DOHH2 (cell line): ENCODE data around the gene ZSCAN4.

Experiments used
- H3F3A ChIP-seq: fragments of 200-600 bp; sonication (generic), shearing (Covaris generic); 2 replicates; pipeline ENCODE4 v1.6.0; 2016; ENCODE audit warnings: antibody characterized with exemption, mild to moderate bottlenecking; ENCODE audit not compliant: control insufficient read depth, insufficient read depth
- H3K27ac ChIP-seq: fragments of 200-600 bp; sonication (generic); 2 replicates; pipeline ENCODE4 v1.5.1; 2014; ENCODE audit warnings: low read depth, mild to moderate bottlenecking, low read length, moderate library complexity
- H3K27me3 ChIP-seq: fragments of 200-600 bp; sonication (generic); 2 replicates; pipeline ENCODE4 v1.6.1; 2014; ENCODE audit warnings: mild to moderate bottlenecking, low read length, mixed read lengths; ENCODE audit not compliant: control insufficient read depth
- H3K36me3 ChIP-seq: fragments of 200-600 bp; sonication (generic); 2 replicates; pipeline ENCODE4 v1.6.1; 2014; ENCODE audit warnings: mild to moderate bottlenecking, low read length, moderate library complexity, mixed read lengths; ENCODE audit not compliant: control insufficient read depth
- H3K4me1 ChIP-seq: fragments of 200-600 bp; sonication (generic); 2 replicates; pipeline ENCODE4 v1.6.1; 2014; ENCODE audit warnings: mild to moderate bottlenecking, low read length, mixed read lengths; ENCODE audit not compliant: control insufficient read depth
- H3K4me2 ChIP-seq: fragments of 200-600 bp; sonication (generic); 2 replicates; pipeline ENCODE4 v1.6.0; 2014; ENCODE audit warnings: mild to moderate bottlenecking, low read length, moderate library complexity
- H3K4me3 ChIP-seq: fragments of 200-600 bp; sonication (generic); 2 replicates; pipeline ENCODE4 v1.5.1; 2014; ENCODE audit warnings: mild to moderate bottlenecking, low read length, mixed read lengths
- H3K79me2 ChIP-seq: fragments of 200-600 bp; sonication (generic); 2 replicates; pipeline ENCODE4 v1.6.1; 2014; ENCODE audit warnings: mild to moderate bottlenecking, low read length, mixed read lengths; ENCODE audit not compliant: control insufficient read depth
- H3K9me2 ChIP-seq: fragments of 200-600 bp; sonication (generic); replicated peaks from 2 replicates; pipeline ENCODE4 v1.6.1; 2014; ENCODE audit warnings: mild to moderate bottlenecking, low read length, mixed read lengths; ENCODE audit not compliant: control insufficient read depth
- H3K9me3 ChIP-seq: fragments of 200-600 bp; sonication (generic); 2 replicates; pipeline ENCODE4 v1.6.1; 2014; ENCODE audit warnings: antibody characterized with exemption, low read length, mixed read lengths; ENCODE audit not compliant: control insufficient read depth, insufficient read depth
- H4K20me1 ChIP-seq: fragments of 200-600 bp; sonication (generic); 2 replicates; pipeline ENCODE4 v1.6.0; 2014; ENCODE audit warnings: low read depth, mild to moderate bottlenecking, antibody characterized with exemption, low read length, moderate library complexity; ENCODE audit not compliant: control insufficient read depth, insufficient read depth
- EZH2phosphoT487 ChIP-seq: fragments of 200-600 bp; sonication (generic); IDR thresholded peaks from 2 replicates; pipeline ENCODE4 v1.6.1; 2017; ENCODE audit warnings: borderline replicate concordance, mild to moderate bottlenecking, antibody characterized with exemption, low read length, moderate library complexity, mixed read lengths
- TF ChIP-seq, protein P1 (sequence below): fragments of 200-600 bp; sonication (generic); IDR thresholded peaks from one replicate; pipeline ENCODE4 v1.5.1; 2014; ENCODE audit warnings: antibody characterized with exemption, mild to moderate bottlenecking, low read depth, low read length; ENCODE audit not compliant: poor library complexity, severe bottlenecking

ZSCAN4 gene

DNA sequence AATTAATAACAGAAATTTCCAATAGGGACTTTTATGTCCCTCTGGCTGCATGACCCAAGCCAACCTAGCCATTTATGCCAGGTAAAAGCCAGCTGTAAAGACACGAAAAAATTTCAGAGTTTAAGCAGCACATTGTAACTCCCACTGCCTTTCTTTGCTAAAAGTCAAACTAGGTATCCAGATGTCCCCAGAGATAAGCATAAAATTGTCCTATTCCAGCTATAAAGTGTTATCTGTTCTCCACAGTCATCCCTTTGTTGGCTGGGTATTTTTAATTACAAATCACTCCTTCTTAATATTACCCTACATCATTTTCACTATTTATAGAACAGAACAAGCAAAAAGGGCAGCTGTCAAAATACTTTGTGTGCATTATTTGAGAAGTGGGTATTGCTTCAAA, 43.5 kb downstream of the ZSCAN4 start:
- no peaks in the 10 kb centered on the region for H3F3A ChIP-seq
- H3K36me3 ChIP-seq: no peaks in the 10 kb centered on the region
- H3K4me2 ChIP-seq: no peak overlapping the region
- H3K79me2 ChIP-seq: no peaks in the 10 kb centered on the region
- H3K9me3 ChIP-seq: peaks cover 34% of the 10 kb centered on the region
- no peaks in the 10 kb centered on the region for H3K4me1 ChIP-seq
- H3K4me3 ChIP-seq: no peak overlapping the region
- TF ChIP-seq, protein P1, sequence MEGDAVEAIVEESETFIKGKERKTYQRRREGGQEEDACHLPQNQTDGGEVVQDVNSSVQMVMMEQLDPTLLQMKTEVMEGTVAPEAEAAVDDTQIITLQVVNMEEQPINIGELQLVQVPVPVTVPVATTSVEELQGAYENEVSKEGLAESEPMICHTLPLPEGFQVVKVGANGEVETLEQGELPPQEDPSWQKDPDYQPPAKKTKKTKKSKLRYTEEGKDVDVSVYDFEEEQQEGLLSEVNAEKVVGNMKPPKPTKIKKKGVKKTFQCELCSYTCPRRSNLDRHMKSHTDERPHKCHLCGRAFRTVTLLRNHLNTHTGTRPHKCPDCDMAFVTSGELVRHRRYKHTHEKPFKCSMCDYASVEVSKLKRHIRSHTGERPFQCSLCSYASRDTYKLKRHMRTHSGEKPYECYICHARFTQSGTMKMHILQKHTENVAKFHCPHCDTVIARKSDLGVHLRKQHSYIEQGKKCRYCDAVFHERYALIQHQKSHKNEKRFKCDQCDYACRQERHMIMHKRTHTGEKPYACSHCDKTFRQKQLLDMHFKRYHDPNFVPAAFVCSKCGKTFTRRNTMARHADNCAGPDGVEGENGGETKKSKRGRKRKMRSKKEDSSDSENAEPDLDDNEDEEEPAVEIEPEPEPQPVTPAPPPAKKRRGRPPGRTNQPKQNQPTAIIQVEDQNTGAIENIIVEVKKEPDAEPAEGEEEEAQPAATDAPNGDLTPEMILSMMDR: no peak
- no peak for TF ChIP-seq EZH2phosphoT487
- no peak overlapping the region for H3K27ac ChIP-seq
- H3K27me3 ChIP-seq: no peaks in the 10 kb centered on the region
- H3K9me2 ChIP-seq: no peaks in the 10 kb centered on the region
- H4K20me1 ChIP-seq: no peaks in the 10 kb centered on the region

GRCh38 chr19:57719424-57719823, 50.7 kb downstream of the ZSCAN4 start:
- H3K36me3 ChIP-seq: peaks cover 40% of the 10 kb centered on the region
- TF ChIP-seq, protein P1: no peak
- TF ChIP-seq EZH2phosphoT487: no peak
- no peaks in the 10 kb centered on the region for H3F3A ChIP-seq
- no peak overlapping the region for H3K4me3 ChIP-seq
- H3K27me3 ChIP-seq: no peaks in the 10 kb centered on the region
- no peaks in the 10 kb centered on the region for H3K79me2 ChIP-seq
- no peak overlapping the region for H3K4me2 ChIP-seq
- H3K27ac ChIP-seq: no peak overlapping the region
- no peaks in the 10 kb centered on the region for H4K20me1 ChIP-seq
- peaks cover 44% of the 10 kb centered on the region for H3K9me3 ChIP-seq
- no peaks in the 10 kb centered on the region for H3K4me1 ChIP-seq
- H3K9me2 ChIP-seq: no peaks in the 10 kb centered on the region

DNA sequence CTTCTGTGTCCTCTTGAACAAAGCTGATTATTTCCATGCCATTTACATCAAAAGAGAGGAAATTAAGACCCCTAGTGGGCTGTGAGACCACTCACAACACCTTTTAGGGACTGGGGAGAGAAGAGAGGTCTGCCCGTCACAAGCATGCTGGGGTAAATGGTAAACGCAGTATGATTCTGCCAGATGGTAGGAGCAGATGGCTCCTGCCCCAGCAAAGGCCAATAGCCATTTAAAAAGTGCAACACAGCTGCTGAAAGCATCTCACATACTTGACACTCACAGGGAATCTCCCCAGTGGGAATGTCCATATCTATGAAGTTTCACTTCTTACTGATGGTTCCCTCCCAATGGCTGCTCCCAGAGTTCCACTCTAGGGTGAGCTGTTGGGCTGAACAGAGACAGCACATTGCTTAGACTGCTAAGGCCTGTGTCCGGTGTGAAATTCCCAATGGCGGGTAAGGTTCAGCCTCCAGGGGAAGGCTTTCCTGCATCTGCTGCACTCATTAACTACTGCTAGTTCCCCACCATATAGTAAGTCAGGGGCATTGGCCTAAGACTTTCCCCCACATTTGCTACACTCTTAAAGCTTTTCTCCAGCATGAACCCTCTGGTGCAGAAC, 51.3 kb downstream of the ZSCAN4 start:
- Histone ChIP-seq H3K27ac (no peak overlapping the region), H3K9me3 (peaks cover 46% of the 10 kb centered on the region), H3K36me3 (peaks cover 40% of the 10 kb centered on the region), H3K27me3 (no peaks in the 10 kb centered on the region), H3K4me1 (no peaks in the 10 kb centered on the region), H3K9me2 (no peaks in the 10 kb centered on the region), H3K4me3 (no peak overlapping the region), H4K20me1 (no peaks in the 10 kb centered on the region), H3F3A (no peaks in the 10 kb centered on the region), H3K79me2 (no peaks in the 10 kb centered on the region), H3K4me2 (no peak overlapping the region)
- TF ChIP-seq, protein P1: no peak
- no peak for TF ChIP-seq EZH2phosphoT487
